LNCaP clone FGC (cell line): Measurements from ENCODE around the gene OR2J2.
"Not testable (repeated sequence)": the region's sequence is repeated elsewhere in the genome, so short reads cannot be mapped to it uniquely, and the experiment has no call there.

Source experiments
- DNase-seq: peaks from one replicate; pipeline ENCODE4 v3.0.0-alpha.2; 2011; ENCODE audit warnings: low read depth
- H3K4me3 ChIP-seq: 2 replicates; pipeline ENCODE4 v1.5.1; 2011; ENCODE audit warnings: mild to moderate bottlenecking, low read depth, low read length, control low read depth
- CTCF ChIP-seq: IDR thresholded peaks from 2 replicates; pipeline ENCODE4 v1.5.1; 2012; ENCODE audit warnings: mild to moderate bottlenecking; ENCODE audit not compliant: control insufficient read depth, insufficient read depth; ENCODE audit errors: extremely low read depth

OR2J2 gene

DNA sequence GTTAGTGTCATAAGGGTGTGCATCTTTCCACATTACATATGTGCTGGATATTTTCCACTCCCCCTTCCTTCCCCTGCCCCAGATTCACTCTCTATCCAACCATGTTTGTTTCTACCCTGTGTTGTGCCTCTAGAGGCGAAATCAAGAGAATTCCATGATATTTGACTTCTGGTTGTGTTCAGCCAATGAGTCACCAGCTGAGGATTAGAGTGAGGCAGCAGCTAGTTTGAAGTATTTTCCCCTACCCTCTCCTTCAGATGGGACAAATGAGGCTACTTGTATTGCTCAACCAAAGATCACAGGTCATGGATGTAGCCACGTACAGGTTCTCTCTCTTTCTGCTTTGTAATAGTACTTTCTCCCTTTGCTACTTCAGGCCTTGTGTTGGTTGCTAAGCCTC, 24.5 kb upstream of the OR2J2 start:
- TF ChIP-seq CTCF, result no peak

DNA sequence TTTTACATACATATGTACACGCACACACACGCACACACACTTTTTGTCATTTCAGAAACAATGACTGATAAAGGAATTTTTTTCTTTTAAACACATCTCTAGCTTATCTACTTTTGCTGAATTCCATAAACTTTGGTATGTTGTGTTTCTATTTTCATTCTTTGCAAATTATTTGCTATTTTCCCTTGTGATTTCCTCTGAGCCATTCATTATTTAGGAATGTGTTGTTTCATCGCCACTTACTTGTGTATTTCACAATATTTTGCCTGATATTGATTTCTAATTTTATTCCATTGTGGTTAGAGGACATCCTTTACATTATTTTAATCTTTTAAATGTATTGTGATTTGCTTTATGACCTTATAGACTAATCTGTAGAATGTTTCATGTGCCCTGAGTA, 23.6 kb upstream of the OR2J2 start:
- H3K4me3 ChIP-seq, result no peak overlapping the region
- DNase-seq, result no peak
- TF ChIP-seq CTCF, result no peak

More for the DNA sequence above, 24.5 kb upstream of the OR2J2 start:
- DNase-seq, result no peak
- H3K4me3 ChIP-seq, result no peak overlapping the region

DNA sequence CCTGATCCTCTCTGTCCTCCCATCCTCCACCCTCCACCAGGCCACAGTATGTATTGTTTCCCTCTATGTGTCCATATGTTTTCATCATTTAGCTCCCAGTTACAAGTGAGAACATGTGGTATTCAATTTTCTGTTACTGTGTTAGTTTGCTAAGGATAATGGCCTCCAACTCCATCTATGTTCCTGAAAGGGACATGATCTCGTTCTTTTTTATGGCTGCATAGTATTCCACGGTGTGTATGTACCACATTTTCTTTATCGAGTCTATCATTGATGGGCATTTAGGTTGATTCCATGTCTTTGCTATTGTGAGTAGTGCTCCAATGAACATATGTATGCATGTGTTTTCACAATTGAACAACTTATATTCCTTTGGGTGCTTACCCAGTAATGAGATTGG, 21.3 kb upstream of the OR2J2 start:
- not testable (repeated sequence) for DNase-seq, H3K4me3 ChIP-seq

DNA sequence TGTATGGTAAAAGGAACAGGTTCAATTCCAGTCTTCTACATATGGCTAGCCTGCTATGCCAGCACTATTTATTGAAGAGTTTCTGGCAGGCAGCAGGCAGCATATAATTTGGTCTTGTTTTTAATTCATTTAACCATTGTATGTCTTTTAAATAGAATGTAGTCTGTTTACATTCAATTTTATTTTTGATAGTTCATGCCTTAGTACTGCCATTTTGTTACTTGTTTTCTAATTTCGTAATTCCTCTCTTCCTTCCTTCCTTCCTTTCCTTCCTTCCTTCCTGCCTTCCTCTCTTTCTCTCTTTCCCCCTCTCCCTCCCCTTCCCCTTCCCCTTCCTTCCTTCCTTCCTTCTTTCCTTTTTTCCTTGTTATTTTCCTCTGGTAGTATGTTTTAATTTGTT, 17.6 kb upstream of the OR2J2 start:
- no peak for DNase-seq
- H3K4me3 ChIP-seq, result no peak overlapping the region
- no peak for TF ChIP-seq CTCF

DNA sequence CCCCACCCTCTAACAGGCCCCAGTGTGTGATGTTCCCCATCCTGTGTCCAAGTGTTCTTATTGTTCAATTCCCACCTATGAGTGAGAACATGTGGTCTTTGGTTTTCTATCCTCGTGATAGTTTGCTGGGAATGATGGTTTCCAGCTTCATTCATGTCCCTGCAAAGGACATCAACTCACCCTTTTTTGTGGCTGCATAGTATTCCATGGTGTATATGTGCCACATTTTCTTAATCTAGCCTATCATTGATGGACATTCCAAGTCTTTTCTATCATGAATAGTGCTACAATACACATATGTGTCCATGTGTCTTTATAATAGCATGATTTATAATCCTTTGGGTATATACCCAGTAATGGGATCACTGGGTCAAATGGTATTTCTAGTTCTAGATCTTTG, 15.5 kb upstream of the OR2J2 start:
- not testable (repeated sequence) for H3K4me3 ChIP-seq, DNase-seq

GRCh38 chr6:29159922-29160321, 10.8 kb upstream of the OR2J2 start:
- DNase-seq, H3K4me3 ChIP-seq: not testable (repeated sequence)

GRCh38 chr6:29165571-29165970, 5.1 kb upstream of the OR2J2 start:
- DNase-seq, H3K4me3 ChIP-seq: not testable (repeated sequence)

- no peak for TF ChIP-seq CTCF
- peak; percentile 8 for DNase-seq
- H3K4me3 ChIP-seq, result no peak overlapping the region
Observed at GRCh38 chr6:29171736-29172135, 1.0 kb downstream of the OR2J2 start.

GRCh38 chr6:29183594-29183993, 12.9 kb downstream of the OR2J2 start:
- no peak for DNase-seq

DNA sequence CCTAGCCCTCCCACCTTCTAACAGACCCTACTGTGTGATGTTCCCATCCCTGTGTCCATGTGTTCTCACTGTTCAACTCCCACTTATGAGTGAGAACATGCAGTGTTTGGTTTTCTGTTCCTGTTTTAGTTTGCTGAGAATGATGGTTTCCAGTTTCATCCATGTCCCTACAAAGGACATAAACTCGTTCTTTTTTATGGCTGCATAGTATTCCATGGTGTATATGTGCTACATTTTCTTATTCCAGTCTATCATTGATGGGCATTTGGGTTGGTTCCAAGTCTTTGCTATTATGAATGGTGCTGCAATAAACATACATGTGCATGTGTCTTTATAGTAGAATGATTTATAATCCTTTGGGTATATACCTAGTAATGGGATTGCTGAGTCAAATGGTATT, 18.0 kb downstream of the OR2J2 start:
- DNase-seq, H3K4me3 ChIP-seq: not testable (repeated sequence)

More at GRCh38 chr6:29183594-29183993, 12.9 kb downstream of the OR2J2 start:
- no peak overlapping the region for H3K4me3 ChIP-seq
- no peak for TF ChIP-seq CTCF
